Urothelium cell line (cell line): Measurements from ENCODE around the gene LILRB4.
"Not testable (repeated sequence)": the region's sequence is repeated elsewhere in the genome, so short reads cannot be mapped to it uniquely, and the experiment has no call there.

Experiments used
- DNase-seq: peaks from one replicate; pipeline ENCODE4 v3.0.0; 2011; ENCODE audit warnings: low spot score, mixed read lengths
- FAIRE-seq: peaks from 2 replicates; lab custom pipeline; 2011; peaks lifted over from hg19 to GRCh38; lab: Jason Lieb, UNC

LILRB4 gene

GRCh38 chr19:54691582-54692297 lies 29.0 kb downstream of the LILRB4 start:
- DNase-seq, result no peak
- FAIRE-seq, result no peak

- DNase-seq (no peak), FAIRE-seq (no peak)
These were observed 29.5 kb downstream of the LILRB4 start for GRCh38 chr19:54692298-54692615.

- DNase-seq (no peak), FAIRE-seq (no peak)
These were observed 31.9 kb downstream of the LILRB4 start for GRCh38 chr19:54694648-54695047.

- DNase-seq (no peak), FAIRE-seq (no peak)
These were observed 33.3 kb downstream of the LILRB4 start for GRCh38 chr19:54696117-54696548.

- no peak for FAIRE-seq
These were observed 34.0 kb downstream of the LILRB4 start for GRCh38 chr19:54696766-54697165.

GRCh38 chr19:54697716-54698115 lies 34.9 kb downstream of the LILRB4 start:
- FAIRE-seq, result not testable (repeated sequence)

More at GRCh38 chr19:54696766-54697165, 34.0 kb downstream of the LILRB4 start:
- no peak for DNase-seq

GRCh38 chr19:54704928-54705327 lies 42.1 kb downstream of the LILRB4 start:
- FAIRE-seq, result no peak

More at GRCh38 chr19:54697716-54698115, 34.9 kb downstream of the LILRB4 start:
- DNase-seq, result not testable (repeated sequence)

GRCh38 chr19:54707962-54708361 lies 45.2 kb downstream of the LILRB4 start:
- FAIRE-seq, result no peak
- DNase-seq, result no peak

More at GRCh38 chr19:54704928-54705327, 42.1 kb downstream of the LILRB4 start:
- no peak for DNase-seq

- FAIRE-seq (no peak), DNase-seq (no peak)
These were observed 46.0 kb downstream of the LILRB4 start for GRCh38 chr19:54708781-54709180.

GRCh38 chr19:54709212-54709948 lies 46.6 kb downstream of the LILRB4 start:
- FAIRE-seq (no peak), DNase-seq (no peak)

- not testable (repeated sequence) for DNase-seq, FAIRE-seq
These were observed 47.2 kb downstream of the LILRB4 start for GRCh38 chr19:54709956-54710355.
